ENCODE results near the gene DLEU7.

DNA sequence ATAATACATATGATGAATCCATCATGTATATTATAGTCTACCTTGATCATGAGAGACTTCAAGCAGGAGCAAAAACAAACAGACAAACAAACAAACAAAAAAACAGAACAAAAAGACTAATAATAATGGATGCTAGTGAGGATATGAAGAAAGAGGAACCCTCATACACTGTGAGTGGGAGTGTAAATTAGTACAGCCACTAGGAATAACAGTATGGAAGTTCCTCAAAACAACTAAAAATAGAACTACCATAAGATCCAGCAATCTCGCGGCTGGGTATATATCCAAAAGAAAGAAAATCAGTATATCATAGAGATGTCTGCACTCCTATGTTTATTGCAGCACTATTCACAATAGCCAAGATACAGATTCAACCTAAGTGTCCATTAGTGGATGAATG, 7.0 kb upstream of the DLEU7 start:
- TF ChIP-seq POLR2A (IDR thresholded peaks at IDR 0.05), result no peak
- no peak for TF ChIP-seq CTCF (IDR thresholded peaks at IDR 0.05)

Data from right lobe of liver (tissue), 4 donors.